Kasumi-1 (cell line): ENCODE data around the gene KLHL14.
"Not testable (repeated sequence)": the region's sequence is repeated elsewhere in the genome, so short reads cannot be mapped to it uniquely, and the experiment has no call there.

Source experiments
- DNase-seq, 2 experiments: peaks; one replicate each; lab custom pipeline; 2025; lab: John Stamatoyannopoulos, UW

The KLHL14 gene, protein sequence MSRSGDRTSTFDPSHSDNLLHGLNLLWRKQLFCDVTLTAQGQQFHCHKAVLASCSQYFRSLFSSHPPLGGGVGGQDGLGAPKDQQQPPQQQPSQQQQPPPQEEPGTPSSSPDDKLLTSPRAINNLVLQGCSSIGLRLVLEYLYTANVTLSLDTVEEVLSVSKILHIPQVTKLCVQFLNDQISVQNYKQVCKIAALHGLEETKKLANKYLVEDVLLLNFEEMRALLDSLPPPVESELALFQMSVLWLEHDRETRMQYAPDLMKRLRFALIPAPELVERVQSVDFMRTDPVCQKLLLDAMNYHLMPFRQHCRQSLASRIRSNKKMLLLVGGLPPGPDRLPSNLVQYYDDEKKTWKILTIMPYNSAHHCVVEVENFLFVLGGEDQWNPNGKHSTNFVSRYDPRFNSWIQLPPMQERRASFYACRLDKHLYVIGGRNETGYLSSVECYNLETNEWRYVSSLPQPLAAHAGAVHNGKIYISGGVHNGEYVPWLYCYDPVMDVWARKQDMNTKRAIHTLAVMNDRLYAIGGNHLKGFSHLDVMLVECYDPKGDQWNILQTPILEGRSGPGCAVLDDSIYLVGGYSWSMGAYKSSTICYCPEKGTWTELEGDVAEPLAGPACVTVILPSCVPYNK

DNA sequence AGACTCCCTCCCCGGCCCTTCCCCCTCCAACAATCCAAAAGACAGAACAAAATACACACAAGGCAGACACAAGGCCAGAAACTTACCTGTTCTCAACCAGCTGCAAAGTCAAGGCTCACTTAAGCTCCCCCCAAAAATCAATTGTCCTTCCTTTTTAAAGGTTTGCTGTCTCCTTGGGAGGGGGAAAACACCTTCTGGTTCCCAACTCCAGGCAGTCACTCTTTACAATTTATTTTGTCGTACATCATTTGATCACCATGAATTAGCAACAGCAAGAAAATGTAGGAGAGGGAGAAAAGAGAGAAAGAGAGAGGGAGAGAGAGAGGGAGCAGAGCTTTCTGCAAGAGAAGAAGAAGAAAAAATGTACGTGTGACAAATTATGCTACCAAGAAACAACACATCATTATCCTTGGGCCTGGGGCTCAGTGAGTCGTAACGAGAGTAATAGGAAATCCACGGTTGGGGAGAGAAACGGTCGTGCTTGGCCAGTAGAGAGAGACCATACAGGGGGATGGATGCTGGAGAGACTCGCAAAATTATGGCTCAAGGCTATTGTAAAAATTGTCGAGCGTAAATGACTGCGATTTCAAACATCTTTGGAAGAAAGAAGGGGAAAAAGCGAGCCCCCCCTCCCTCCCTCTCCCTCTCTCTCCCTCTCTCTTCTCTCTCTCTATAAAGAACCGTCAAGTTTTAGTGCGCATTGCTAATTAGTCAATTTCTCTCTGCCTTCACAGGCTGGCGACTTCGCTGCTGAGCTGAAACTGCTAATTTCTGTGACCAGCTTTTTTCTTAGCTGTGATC lies at the start of gene KLHL14:
Gene KLHL14 (minus strand): TSS at position 443 of the 801 bp plus-strand sequence. CDS start 2,432 bp downstream, outside the sequence.
- DNase-seq: no peak

DNA sequence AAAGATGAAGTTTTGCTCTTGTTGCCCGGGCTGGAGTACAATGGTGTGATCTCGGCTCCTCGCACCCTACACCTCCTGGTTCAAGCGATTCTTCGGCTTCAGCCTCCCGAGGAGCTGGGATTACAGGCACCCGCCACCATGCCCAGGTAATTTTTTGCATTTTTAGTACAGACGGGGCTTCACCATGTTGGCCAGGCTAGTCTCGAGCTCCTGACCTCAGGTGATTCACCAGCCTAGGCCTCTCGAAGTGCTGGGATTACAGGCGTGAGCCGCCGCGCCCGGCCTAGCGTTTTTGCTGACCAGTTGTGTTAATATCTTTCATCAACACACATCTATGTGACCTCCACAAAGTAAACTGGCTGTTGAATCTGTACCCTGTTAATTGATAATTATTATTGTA lies 49.4 kb upstream of the KLHL14 start:
- DNase-seq: no peak

DNA sequence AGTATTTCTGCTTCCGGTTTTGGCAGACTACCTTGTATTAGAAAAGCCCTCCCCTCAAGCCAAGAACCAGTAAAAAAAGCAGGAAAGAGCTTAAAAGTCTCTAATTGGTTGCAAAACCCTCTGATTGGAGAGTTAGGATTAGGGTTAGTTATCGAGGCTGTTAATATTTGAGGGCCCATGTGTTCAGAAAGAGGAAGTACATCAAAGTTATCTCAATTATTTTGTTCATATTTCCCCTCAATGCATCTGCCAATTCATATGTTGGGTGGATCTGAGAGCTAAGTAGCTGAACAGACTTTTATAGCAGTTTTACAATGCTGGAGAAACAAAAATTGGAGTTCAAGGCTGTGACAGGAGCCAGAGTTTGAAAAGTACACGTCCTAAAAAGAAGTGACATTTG lies 43.1 kb upstream of the KLHL14 start:
- DNase-seq: no peak

DNA sequence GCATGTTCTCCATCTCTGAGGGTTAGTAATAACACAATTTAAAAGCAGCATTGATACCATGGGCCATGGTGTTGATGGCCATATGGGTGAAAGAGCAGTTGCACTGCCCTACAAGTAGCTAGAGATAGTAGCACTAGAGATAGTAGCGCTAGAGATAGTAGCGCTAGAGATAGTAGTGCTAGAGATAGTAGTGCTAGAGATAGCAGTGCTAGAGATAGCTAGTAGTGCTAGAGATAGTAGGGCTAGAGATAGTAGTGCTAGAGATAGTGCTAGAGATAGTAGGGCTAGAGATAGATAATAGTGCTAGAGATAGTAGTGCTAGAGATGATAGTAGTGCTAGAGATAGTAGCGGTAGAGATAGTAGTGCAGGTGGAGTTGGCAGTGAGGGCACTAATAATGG lies 39.5 kb upstream of the KLHL14 start:
- no peak for DNase-seq

DNA sequence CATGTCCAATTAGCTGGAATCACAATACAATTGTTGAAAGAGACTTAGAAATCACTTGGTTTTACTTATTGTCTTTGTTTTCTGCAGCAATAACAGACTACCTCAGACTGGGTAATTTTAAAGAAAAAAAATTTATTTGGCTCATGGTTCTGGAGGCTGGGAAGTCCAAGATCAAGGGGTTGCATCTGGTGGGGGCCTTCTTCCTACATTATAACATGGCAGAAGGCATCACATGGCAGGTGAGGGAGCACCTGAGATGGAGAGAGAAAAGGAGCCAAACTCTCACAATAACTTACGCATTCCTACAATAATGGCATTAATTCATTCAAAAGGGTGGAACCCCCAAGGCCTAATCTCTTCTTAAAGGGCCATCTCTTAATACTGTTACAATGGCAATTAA lies 37.5 kb upstream of the KLHL14 start:
- DNase-seq: no peak

DNA sequence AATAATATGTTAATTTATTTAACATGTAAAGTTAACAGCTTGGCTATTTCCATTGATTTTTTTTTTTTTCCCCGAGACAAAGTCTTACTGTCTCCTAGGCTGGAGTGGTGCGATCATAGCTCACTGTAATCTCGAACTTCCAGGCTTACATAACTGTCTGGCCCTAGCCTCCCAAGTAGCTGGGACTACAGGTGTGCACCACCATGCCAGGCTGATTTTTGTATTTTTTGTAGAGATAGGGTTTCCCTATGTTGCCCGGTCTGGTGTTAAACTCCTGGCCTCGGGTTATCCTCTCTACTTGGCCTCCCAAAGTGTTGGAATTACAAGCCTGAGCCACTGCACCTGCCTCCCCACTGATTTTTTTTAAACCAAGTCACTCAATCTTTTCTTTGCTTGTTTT lies 32.5 kb upstream of the KLHL14 start:
- no peak for DNase-seq

DNA sequence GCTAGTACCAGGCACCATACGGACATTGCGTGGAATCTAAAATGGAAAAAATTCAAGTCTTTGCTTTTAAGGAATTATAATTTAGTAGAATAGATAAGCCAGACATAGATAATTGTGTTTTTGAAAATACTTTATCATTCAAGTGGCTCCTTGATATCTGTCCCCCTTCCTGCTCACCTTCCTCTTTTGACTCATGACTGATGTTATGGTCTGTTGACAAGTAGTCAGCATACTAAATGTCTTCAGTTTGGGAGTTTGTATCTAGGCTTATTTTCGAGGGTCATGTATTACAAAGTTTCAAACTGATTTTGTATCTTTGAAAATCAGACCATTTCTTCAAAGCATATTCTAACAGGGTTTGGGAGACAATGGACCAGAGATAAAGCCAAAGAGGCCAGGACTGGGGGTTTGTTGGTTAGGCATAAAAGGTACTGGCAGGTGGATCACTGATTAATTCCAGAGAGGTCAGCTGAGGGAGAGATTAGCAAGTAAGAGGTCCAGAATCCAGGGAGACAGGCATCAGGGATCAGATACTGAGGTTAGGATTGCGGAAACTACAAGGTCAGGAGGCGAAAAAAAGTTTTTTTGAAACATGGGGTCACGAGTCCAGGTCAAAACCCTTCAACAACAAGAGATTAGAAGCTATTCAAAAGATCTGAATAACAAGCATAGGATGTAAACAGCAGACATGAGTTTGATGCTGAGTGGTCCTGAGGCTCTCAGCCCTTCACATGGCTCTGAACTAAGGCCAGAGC lies 31.5 kb upstream of the KLHL14 start:
- DNase-seq: no peak

DNA sequence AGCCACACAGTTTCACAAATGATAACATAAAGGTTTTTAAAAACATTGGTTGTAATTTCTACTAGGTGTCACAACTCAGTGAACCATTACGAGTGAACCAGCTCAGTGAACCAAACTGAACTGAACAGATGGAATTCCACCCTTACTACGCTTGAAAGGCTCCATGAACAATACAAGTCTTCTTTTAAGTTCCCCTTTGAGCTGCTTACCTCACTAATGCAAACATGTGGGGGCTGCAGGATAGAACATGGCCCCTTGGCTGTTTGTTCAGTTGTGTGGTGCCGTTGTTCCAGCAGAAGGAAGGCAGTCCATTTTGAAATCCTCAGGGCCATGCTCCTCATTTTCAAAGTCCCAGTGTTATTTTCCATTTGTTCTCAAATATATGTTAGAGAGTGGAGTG lies 30.7 kb upstream of the KLHL14 start:
- DNase-seq: no peak

DNA sequence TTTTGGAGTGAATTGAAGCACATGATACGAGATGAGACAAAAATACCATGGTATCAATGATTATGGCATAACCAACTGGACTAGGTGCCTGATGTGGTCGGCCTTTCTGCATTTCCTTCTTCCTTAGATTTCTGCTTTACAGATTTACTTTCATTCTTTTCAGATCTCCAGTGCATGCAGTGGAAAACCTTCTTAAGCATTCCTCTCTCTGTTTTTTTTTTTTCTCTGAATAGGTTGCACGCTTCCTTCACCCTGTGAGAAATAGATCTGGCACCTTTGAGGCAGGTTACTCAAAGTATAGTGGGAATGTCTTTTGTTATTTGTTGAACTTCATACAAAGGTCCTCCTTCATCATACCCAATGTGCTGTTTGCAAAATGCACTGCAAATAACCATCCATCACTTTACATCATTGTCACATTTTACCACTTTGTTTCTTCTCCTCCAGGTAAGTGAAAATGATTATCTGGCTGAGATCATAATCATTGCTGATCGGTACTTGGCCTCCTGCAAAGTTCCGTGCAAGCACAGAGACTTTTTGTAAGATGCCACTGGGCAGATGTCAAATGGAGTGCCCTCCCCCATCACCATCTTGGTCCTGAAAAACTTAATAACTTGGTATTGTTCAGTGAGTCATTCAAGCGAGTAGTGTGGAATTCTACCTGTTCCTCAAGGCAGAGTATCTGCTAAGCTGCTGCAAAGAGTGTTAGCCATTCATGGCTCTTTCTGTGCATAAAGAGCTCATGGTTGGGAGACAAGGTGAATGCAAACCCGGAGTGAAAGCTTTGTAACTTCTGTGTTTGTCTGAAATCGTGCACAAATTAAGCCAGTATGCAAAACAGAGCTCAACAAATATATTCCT lies 30.0 kb upstream of the KLHL14 start:
- no peak for DNase-seq

DNA sequence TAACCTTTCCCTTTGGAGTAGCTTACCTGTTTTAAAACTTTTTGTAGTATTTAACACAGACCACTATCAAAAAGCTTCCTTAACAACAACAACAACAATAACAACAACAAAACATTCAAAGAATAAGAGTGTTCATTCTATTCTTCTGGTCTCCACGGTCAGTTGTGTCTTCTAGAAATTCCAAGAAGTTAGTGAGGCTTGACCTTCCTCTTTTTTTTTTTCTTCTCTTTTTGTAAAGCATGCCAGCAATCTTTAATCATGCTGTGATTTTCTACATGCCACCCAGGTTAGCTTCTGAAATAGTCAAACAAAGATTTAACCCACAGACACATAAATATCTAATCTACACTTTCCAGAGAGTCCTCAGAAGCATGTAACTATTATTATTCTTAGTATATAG lies 28.4 kb upstream of the KLHL14 start:
- no peak for DNase-seq

DNA sequence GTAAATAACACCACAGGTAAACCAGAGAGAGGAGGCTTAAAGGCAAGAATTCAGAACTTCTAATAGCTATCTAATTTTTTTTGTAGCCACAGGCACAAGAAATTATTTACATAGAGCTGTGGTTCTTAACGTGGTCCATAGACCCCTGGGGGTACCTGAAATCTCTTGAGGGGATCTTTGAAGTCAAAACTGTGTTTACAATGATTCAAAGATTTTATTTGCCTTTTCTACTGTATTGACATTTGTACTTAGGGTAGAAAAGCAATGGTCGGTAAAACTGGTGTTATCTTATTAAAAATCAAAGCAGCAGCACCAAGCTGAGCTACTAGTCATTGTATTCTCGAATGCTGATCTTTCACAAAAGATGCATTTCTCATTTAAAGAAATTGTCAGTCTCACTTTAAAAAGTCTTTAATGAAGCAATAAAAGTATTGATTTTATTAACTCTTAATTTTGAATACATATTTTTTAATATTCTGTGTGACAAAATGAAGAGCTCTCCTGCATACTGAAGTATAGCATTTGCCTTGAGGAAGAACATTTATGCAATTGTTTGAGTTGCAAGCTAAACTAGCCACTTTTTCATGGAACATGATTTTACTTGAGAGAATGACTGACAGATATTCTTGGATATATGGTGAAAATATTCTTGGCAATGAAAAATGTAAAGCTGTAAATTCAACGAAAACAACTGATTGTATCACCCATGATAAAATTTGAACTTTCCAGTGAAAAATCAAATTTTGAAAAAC lies 25.6 kb upstream of the KLHL14 start:
- no peak for DNase-seq

DNA sequence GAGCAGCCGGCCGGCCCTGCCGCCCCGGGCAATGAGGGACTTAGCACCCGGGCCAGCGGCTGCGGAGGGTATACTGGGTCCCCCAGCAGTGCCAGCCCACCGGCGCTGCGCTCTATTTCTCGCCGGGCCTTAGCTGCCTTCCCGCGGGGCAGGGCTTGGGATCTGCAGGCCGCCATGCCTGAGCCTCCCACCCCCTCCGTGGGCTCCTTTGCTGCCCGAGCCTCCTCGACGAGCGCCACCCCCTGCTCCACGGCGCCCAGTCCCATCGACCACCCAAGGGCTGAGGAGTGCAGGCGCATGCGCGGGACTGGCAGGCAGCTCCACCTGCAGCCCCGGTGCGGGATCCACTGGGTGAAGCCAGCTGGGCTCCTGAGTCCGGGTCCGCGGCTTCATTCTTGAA lies 21.8 kb upstream of the KLHL14 start:
- DNase-seq: not testable (repeated sequence)

DNA sequence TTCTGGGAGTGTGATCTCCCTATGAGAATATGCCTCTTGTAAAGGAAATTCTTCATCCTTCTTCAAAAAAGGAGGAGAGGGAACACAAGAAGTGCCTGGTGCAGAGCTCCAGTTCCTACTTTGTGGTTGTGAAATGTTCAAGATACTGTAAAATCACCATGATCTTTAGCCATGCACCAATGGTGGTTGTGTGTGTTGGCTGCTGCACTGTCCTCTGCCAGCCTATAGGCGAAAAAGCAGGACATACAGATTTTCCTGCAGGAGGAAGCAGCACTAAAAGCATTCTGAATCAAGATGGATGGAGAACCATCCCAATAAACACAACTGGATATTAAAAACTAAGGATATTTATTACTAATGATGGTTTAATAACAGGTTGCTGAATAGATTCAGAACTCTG lies 6.2 kb upstream of the KLHL14 start:
- DNase-seq: no peak

DNA sequence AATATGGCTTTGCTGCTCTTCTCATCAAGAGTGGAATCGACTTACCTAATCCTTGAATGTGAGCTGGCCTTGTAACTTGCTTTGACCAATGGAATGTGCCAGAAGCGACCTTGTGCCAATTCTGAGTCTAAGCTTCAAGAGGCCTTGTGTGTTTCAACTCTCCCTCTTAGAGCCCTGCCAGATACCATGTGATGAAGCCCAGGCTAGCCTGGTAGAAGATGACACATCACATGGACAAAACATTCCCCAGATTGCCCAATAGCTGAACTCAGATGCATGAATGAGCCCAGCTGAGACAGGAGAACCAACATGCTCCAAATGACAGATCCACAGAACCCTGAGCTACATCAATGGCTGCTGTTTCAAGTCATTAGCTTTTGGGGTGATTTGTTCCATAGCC lies 4.2 kb upstream of the KLHL14 start:
- DNase-seq: no peak

DNA sequence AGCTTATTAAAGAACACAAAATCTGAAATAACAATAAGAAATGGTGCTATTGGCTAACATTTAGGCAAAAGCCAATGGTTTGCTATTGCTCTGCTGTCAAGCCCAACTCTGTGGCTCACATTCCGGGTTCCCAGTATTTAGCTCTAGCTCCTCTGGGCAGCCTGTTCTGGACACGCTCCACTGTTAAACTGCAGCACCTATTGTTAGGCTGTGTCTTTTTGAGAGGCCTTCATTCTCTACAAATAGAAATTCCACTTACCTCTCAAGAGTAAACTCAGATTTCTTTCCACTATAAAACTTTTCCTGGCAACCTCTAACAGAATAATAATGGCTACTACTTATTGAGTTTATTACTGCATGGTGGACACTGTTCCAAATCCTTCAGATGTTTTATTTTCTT lies 3.7 kb upstream of the KLHL14 start:
- DNase-seq: no peak

DNA sequence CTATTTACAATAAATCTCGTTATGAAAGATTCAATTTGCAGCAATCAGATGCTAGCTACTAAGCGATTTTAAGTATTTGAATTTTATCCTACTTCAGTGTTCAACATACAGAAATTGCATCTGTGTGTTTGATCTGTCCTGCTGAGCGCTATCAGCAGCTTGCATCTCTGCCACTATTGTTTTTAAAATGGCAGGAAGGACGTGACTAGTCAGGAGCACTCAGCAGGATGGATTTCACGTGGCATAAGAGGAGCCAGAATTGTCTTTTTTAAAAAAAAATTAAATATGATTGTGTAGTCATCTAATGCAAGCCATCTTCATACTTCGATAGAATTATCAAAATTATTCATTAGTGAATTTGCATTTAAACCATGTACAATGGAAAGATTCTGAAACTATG lies 2.8 kb upstream of the KLHL14 start:
- no peak for DNase-seq

DNA sequence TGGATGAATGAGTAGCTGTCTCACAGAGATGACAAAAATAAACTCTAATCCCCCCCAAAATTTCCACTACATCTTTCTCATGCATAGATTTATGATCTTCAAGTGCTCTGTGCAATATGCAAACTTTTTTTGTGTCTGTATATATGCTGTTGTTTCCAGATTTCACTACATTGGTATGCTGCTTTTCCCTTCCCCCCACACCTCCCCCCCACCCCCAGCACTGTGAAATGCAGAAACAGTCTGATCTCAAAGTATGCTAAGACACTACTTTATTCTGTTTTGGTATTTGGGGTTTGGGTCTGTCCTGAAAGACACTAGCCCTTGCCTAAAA lies 524 bp upstream of the KLHL14 start:
- no peak for DNase-seq

DNA sequence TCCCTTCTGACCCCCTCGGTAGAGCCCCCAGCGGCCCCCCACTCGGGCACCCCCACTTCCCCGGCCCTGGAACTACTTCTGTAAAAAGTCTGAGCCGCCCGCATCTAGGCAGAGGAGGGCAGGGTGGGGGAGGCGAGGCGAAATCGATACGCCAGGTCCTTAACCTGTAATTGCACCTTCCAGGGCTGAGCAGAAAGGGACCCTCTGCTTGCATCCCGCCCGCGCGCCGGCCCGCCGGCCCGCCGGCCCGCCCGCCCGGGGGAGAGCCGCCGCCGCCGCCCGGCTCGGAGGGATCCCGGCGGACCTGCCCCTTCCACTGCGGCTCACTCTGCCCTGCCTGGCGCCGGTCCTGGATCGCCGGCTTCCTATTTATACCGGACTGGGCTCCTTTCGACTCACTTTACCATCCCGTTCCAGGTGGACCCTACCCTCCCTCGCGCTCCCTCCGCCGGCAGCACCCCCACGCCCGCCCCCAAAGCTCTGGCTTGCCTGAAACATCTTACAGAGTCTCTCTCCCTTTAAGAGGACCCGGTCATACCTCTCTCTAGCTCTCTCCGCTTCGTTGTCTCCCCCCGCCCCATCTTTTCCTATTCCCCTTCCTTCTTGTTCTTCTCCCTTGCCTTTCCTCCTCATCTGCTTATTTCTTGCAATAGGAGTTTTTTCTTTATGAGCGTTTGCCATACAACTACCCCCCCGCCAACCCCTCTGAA lies 797 bp downstream of the KLHL14 start:
- no peak for DNase-seq

DNA sequence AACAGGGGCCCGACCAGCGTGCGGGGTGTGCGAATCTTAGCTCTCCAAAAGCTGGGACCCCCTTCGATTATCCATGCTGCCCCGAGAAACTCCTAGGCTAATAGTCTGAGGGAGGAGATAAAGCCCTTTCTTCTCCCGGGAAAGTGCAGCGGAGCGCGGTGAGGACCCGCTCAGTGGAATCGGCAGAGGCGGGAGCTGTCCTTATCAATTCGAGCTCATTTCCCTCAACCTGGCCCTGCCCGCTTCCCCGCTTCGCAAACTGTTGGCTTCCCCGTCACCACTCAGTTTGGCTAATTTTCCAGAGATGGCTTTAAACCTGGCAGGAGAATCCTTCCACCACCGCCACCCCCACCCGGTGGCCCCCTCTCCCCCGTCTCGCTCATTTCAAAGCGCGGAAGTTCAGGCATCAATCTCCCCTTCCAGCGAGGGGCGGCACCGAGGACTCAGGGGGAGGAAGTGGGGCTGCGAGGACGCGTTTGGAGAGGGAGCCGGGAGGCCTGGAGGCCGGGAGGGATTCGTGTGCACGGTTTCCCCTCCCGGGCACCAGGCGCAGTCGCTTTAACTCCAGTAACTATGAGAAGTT lies 1.6 kb downstream of the KLHL14 start:
- DNase-seq: no peak
